ENCODE data around the gene ABR. TPM values are rescaled to one million over a fixed set of nuclear protein-coding genes. Genes with fewer than 3 reads are reported as not detected.

ABR gene
- total RNA-seq, 1 donor from 2014 or later, result 92.7 TPM

- Histone ChIP-seq H2AFZ (replicated peaks) (no peak overlapping the region), H3K9me3 (ENCODE audit: low read depth) (no peaks in the 10 kb centered on the region), H3K9ac (no peak overlapping the region), H3K27ac (no peak overlapping the region), H4K20me1 (ENCODE audit: low read depth) (no peaks in the 10 kb centered on the region), H3K36me3 (no peaks in the 10 kb centered on the region), H3K4me2 (no peak overlapping the region), H3K79me2 (ENCODE audit: low read depth) (no peaks in the 10 kb centered on the region), H3K27me3 (no peaks in the 10 kb centered on the region), H3K4me3 (no peak overlapping the region), H3K4me1 (no peaks in the 10 kb centered on the region), H3F3A (ENCODE audit: low read depth) (no peaks in the 10 kb centered on the region)
- peaks cover 7% of the 10 kb centered on the region for H3K27me3 Mint-ChIP-seq (ENCODE audit: insufficient read depth, low read depth)
- H3K4me1 Mint-ChIP-seq, result peaks cover 12% of the 10 kb centered on the region
- H3K9me3 Mint-ChIP-seq, result no peaks in the 10 kb centered on the region
- H3K27ac Mint-ChIP-seq, result no peak overlapping the region
- H3K36me3 Mint-ChIP-seq, result peaks cover 14% of the 10 kb centered on the region
- no peak for DNase-seq (ENCODE audit: low spot score)
- TF ChIP-seq, protein P1, sequence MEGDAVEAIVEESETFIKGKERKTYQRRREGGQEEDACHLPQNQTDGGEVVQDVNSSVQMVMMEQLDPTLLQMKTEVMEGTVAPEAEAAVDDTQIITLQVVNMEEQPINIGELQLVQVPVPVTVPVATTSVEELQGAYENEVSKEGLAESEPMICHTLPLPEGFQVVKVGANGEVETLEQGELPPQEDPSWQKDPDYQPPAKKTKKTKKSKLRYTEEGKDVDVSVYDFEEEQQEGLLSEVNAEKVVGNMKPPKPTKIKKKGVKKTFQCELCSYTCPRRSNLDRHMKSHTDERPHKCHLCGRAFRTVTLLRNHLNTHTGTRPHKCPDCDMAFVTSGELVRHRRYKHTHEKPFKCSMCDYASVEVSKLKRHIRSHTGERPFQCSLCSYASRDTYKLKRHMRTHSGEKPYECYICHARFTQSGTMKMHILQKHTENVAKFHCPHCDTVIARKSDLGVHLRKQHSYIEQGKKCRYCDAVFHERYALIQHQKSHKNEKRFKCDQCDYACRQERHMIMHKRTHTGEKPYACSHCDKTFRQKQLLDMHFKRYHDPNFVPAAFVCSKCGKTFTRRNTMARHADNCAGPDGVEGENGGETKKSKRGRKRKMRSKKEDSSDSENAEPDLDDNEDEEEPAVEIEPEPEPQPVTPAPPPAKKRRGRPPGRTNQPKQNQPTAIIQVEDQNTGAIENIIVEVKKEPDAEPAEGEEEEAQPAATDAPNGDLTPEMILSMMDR (IDR thresholded peaks at IDR 0.05), result no peak
- TF ChIP-seq EZH2phosphoT487 (IDR thresholded peaks at IDR 0.05), result no peak
- TF ChIP-seq EZH2 (IDR thresholded peaks at IDR 0.05), result no peak
- no peak overlapping the region for H3K4me3 Mint-ChIP-seq
Observed at GRCh38 chr17:1072551-1072961, 107.2 kb downstream of the ABR start.

- DNase-seq (ENCODE audit: low spot score), result no peak
- no peaks in the 10 kb centered on the region for H3K27me3 ChIP-seq
- no peaks in the 10 kb centered on the region for H3K9me3 ChIP-seq (ENCODE audit: low read depth)
- H2AFZ ChIP-seq (replicated peaks), result no peak overlapping the region
- no peak overlapping the region for H3K4me2 ChIP-seq
- H3K27me3 Mint-ChIP-seq (ENCODE audit: insufficient read depth, low read depth), result peaks cover 7% of the 10 kb centered on the region
- peaks cover 26% of the 10 kb centered on the region for H3K36me3 Mint-ChIP-seq
- no peak for TF ChIP-seq EZH2phosphoT487 (IDR thresholded peaks at IDR 0.05)
- no peak for TF ChIP-seq EZH2 (IDR thresholded peaks at IDR 0.05)
- TF ChIP-seq, protein P1 (IDR thresholded peaks at IDR 0.05), result no peak
- no peak overlapping the region for H3K27ac Mint-ChIP-seq
- peaks cover 8% of the 10 kb centered on the region for H3K9me3 Mint-ChIP-seq
- no peak overlapping the region for H3K4me3 ChIP-seq
- no peaks in the 10 kb centered on the region for H3F3A ChIP-seq (ENCODE audit: low read depth)
- H3K27ac ChIP-seq, result no peak overlapping the region
- H4K20me1 ChIP-seq (ENCODE audit: low read depth), result no peaks in the 10 kb centered on the region
- H3K9ac ChIP-seq, result no peak overlapping the region
- H3K36me3 ChIP-seq, result no peaks in the 10 kb centered on the region
- H3K4me1 Mint-ChIP-seq, result peaks cover 7% of the 10 kb centered on the region
- no peak overlapping the region for H3K4me3 Mint-ChIP-seq
- no peaks in the 10 kb centered on the region for H3K4me1 ChIP-seq
- H3K79me2 ChIP-seq (ENCODE audit: low read depth), result no peaks in the 10 kb centered on the region
Observed at GRCh38 chr17:1071103-1071825, 108.5 kb downstream of the ABR start.

- Histone ChIP-seq H2AFZ (replicated peaks) (no peak overlapping the region), H4K20me1 (ENCODE audit: low read depth) (no peaks in the 10 kb centered on the region), H3F3A (ENCODE audit: low read depth) (no peaks in the 10 kb centered on the region), H3K27me3 (no peaks in the 10 kb centered on the region), H3K9me3 (ENCODE audit: low read depth) (no peaks in the 10 kb centered on the region), H3K79me2 (ENCODE audit: low read depth) (no peaks in the 10 kb centered on the region), H3K4me1 (no peaks in the 10 kb centered on the region), H3K4me2 (no peak overlapping the region), H3K27ac (no peak overlapping the region), H3K36me3 (no peaks in the 10 kb centered on the region), H3K4me3 (no peak overlapping the region), H3K9ac (no peak overlapping the region)
- TF ChIP-seq EZH2phosphoT487 (IDR thresholded peaks at IDR 0.05), result no peak
- TF ChIP-seq EZH2 (IDR thresholded peaks at IDR 0.05), result no peak
- TF ChIP-seq, protein P1 (IDR thresholded peaks at IDR 0.05), result no peak
- Mint-ChIP-seq H3K27me3 (ENCODE audit: insufficient read depth, low read depth) (peaks cover 3% of the 10 kb centered on the region), H3K9me3 (peaks cover 12% of the 10 kb centered on the region), H3K4me3 (no peak overlapping the region), H3K36me3 (peaks cover 34% of the 10 kb centered on the region), H3K27ac (no peak overlapping the region), H3K4me1 (peaks cover 3% of the 10 kb centered on the region)
- DNase-seq (ENCODE audit: low spot score), result no peak
Observed at GRCh38 chr17:1070411-1070810, 109.4 kb downstream of the ABR start.
